HepG2 (cell line): ENCODE measurements around the gene GMPPB. TPM values are rescaled to one million over a fixed set of nuclear protein-coding genes. Genes with fewer than 3 reads are reported as not detected.

Experiments
- CENPT ChIP-seq: sonication (generic); formaldehyde crosslinking; IDR thresholded peaks from 2 replicates; pipeline ENCODE4 v1.8.0; 2022; ENCODE audit warnings: low read depth, mild to moderate bottlenecking, moderate library complexity, missing genetic modification reagents
- CHCHD3 ChIP-seq: sonication (generic); formaldehyde crosslinking; IDR thresholded peaks from 2 replicates; pipeline ENCODE4 v1.8.0; 2022; ENCODE audit warnings: mild to moderate bottlenecking, missing genetic modification reagents, moderate library complexity
- DMAP1 ChIP-seq: IDR thresholded peaks from 2 replicates; pipeline ENCODE4 v1.6.1; 2016
- ETS1 ChIP-seq: sonication (generic); formaldehyde crosslinking; IDR thresholded peaks from 2 replicates; pipeline ENCODE4 v1.4.0; 2020; ENCODE audit warnings: missing genetic modification reagents
- HNF4G ChIP-seq, 2 experiments: sonication (generic) in 1 of 2; formaldehyde crosslinking in 1 of 2; IDR thresholded peaks; 2 replicates each; pipeline versions ENCODE4 v1.4.0 to v1.6.1; 2011 to 2020; ENCODE audit warnings: borderline replicate concordance in 2 of 2, low read depth in 2 of 2, mild to moderate bottlenecking in 2 of 2, low read length in 1 of 2, missing genetic modification reagents in 1 of 2, moderate library complexity in 1 of 2
- HOXA9 ChIP-seq: sonication (generic); formaldehyde crosslinking; IDR thresholded peaks from 2 replicates; pipeline ENCODE4 v1.8.1; 2022; ENCODE audit warnings: missing genetic modification reagents, mild to moderate bottlenecking, moderate library complexity, borderline replicate concordance
- NFAT5 ChIP-seq: sonication (generic); formaldehyde crosslinking; IDR thresholded peaks from 2 replicates; pipeline ENCODE4 v1.4.0; 2020; ENCODE audit warnings: missing genetic modification reagents
- SIN3B ChIP-seq: fragments of 150-350 bp; IDR thresholded peaks from 2 replicates; pipeline ENCODE4 v1.6.1; 2014; ENCODE audit warnings: low read length
- XBP1 ChIP-seq: sonication (generic); formaldehyde crosslinking; IDR thresholded peaks from 2 replicates; pipeline ENCODE4 v1.5.0; 2020; ENCODE audit warnings: missing genetic modification reagents
- XRCC5 ChIP-seq: fragments of 200-400 bp; formaldehyde crosslinking; optimal IDR thresholded peaks from 2 replicates; pipeline ENCODE3; 2017; ENCODE audit warnings: mild to moderate bottlenecking, low read length
- ZFX ChIP-seq: sonication (generic); formaldehyde crosslinking; IDR thresholded peaks from 2 replicates; pipeline ENCODE4 v1.4.0; 2020; ENCODE audit warnings: mild to moderate bottlenecking, low read depth, missing genetic modification reagents, moderate library complexity
- ZMYM3 ChIP-seq: sonication (generic); formaldehyde crosslinking; IDR thresholded peaks from 2 replicates; pipeline ENCODE4 v1.5.1; 2020; ENCODE audit warnings: mild to moderate bottlenecking, missing genetic modification reagents
- ZNF10 ChIP-seq: sonication (generic); formaldehyde crosslinking; IDR thresholded peaks from 2 replicates; pipeline ENCODE4 v1.4.0; 2020; ENCODE audit warnings: mild to moderate bottlenecking, low read depth, missing genetic modification reagents, borderline replicate concordance
- ZNF441 ChIP-seq: sonication (generic); formaldehyde crosslinking; IDR thresholded peaks from 2 replicates; pipeline ENCODE4 v1.7.0; 2021; ENCODE audit warnings: missing genetic modification reagents, borderline replicate concordance
- ZNF546 ChIP-seq: sonication (generic); formaldehyde crosslinking; conservative IDR thresholded peaks from 2 replicates; pipeline ENCODE4 v1.8.1; 2023; ENCODE audit warnings: mild to moderate bottlenecking, missing genetic modification reagents
- ZNF569 ChIP-seq: sonication (generic); formaldehyde crosslinking; IDR thresholded peaks from 2 replicates; pipeline ENCODE4 v1.5.0; 2020; ENCODE audit warnings: mild to moderate bottlenecking, missing genetic modification reagents, moderate library complexity, borderline replicate concordance
- ZNF678 ChIP-seq: sonication (generic); formaldehyde crosslinking; IDR thresholded peaks from 2 replicates; pipeline ENCODE4 v1.4.0; 2020; ENCODE audit warnings: mild to moderate bottlenecking, missing genetic modification reagents
- ZNF761 ChIP-seq: sonication (generic); formaldehyde crosslinking; conservative IDR thresholded peaks from 2 replicates; pipeline ENCODE4 v1.4.0; 2020; ENCODE audit warnings: mild to moderate bottlenecking, missing genetic modification reagents
- polyA plus RNA-seq, 8 experiments: library from polyadenylated mRNA; depleted of rRNA in 3 of 8; stranded (reverse) in 7 of 8; unstranded in 1 of 8; fragments of >200 nt; fragmentation: Illumina TruSeq in 4 of 8; extraction: Trizol in 4 of 8; gene quantifications; 2 replicates each; pipeline versions ENCODE4 v1.2.1 to v1.2.3, GENCODE V29; 2011 to 2016; ENCODE audit warnings: low read depth in 4 of 8, missing spikeins in 1 of 8, mixed read lengths in 1 of 8; ENCODE audit not compliant: insufficient read depth in 1 of 8
- total RNA-seq, 5 experiments: library from RNA; depleted of rRNA; stranded (reverse); fragments of >200 nt; fragmentation: Illumina TruSeq; extraction: Trizol; gene quantifications; 2 replicates each; pipeline ENCODE4 v1.2.3, GENCODE V29; 2016; ENCODE audit warnings: low read depth in 1 of 5
- TF ChIP-seq, protein P1 (sequence below): sonication (generic); formaldehyde crosslinking; IDR thresholded peaks from 2 replicates; pipeline ENCODE4 v1.9.0; 2022; ENCODE audit warnings: low read depth, missing genetic modification reagents
- TF ChIP-seq, protein P2 (sequence below): IDR thresholded peaks from 2 replicates; pipeline ENCODE4 v1.6.1; 2016; ENCODE audit warnings: missing genetic modification reagents, missing compliant biosample characterization

GMPPB gene
- total and polyA plus RNA-seq, 2 of the 13 experiments (the other 11 are each of a cell fraction or from before 2014, with no cell fraction given) = 6.5 to 23.1 TPM

- TF ChIP-seq NFAT5 (CRISPR knock-in tag) (no peak), ZNF569 (peak; percentile 38; the same call in 1 of the 2 replicates), HOXA9 (peak; percentile 75; the same call in 1 of the 2 replicates), ZNF678 (CRISPR knock-in tag) (no peak), SIN3B (no peak), CHCHD3 (CRISPR knock-in tag) (no peak), CENPT (no peak), XBP1 (peak; percentile 67; the same call in 1 of the 2 replicates), ZMYM3 (CRISPR knock-in tag) (peak; percentile 61), DMAP1 (CRISPR knock-in tag) (peak; percentile 77), ZNF441 (CRISPR knock-in tag) (peak; percentile 14), ETS1 (CRISPR knock-in tag) (no peak), HNF4G (IDR thresholded peaks at IDR 0.05; ENCODE audit: borderline replicate concordance, low read depth, low read length) (no peak), HNF4G (CRISPR knock-in tag; IDR thresholded peaks at IDR 0.05; ENCODE audit: borderline replicate concordance, low read depth) (no peak), XRCC5 (peak; percentile 31), ZNF10 (CRISPR knock-in tag) (no peak), ZNF761 (CRISPR knock-in tag) (peak; percentile 73), ZFX (peak; percentile 94), ZNF546 (CRISPR knock-in tag) (peak; percentile 70; the same call in 1 of the 2 replicates)
- TF ChIP-seq, protein P1, sequence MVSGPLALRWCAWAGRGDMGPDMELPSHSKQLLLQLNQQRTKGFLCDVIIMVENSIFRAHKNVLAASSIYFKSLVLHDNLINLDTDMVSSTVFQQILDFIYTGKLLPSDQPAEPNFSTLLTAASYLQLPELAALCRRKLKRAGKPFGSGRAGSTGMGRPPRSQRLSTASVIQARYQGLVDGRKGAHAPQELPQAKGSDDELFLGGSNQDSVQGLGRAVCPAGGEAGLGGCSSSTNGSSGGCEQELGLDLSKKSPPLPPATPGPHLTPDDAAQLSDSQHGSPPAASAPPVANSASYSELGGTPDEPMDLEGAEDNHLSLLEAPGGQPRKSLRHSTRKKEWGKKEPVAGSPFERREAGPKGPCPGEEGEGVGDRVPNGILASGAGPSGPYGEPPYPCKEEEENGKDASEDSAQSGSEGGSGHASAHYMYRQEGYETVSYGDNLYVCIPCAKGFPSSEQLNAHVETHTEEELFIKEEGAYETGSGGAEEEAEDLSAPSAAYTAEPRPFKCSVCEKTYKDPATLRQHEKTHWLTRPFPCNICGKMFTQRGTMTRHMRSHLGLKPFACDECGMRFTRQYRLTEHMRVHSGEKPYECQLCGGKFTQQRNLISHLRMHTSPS (CRISPR knock-in tag) = peak; percentile 68; the same call in 1 of the 2 replicates
- TF ChIP-seq, protein P2, sequence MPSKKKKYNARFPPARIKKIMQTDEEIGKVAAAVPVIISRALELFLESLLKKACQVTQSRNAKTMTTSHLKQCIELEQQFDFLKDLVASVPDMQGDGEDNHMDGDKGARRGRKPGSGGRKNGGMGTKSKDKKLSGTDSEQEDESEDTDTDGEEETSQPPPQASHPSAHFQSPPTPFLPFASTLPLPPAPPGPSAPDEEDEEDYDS (CRISPR knock-in tag) = peak; percentile 38; the same call in 1 of the 2 replicates
Observed at GRCh38 chr3:49673715-49674496, 49.8 kb downstream of the GMPPB start, which contains the start of gene APEH (continued).
